Glomerular endothelial cell (primary cell): ENCODE results near the gene FAM47E. TPM values are rescaled to one million over a fixed set of nuclear protein-coding genes. Genes with fewer than 3 reads are reported as not detected.
A peak's percentile ranks its signal among the peaks of the same experiment; 100 is the strongest.

Experiments used
- DNase-seq: peaks from one replicate; pipeline ENCODE4 v3.0.0-alpha.2; 2011; ENCODE audit warnings: low read depth, low spot score; ENCODE audit errors: extremely low read depth
- total RNA-seq: library from RNA; depleted of rRNA; stranded (reverse); fragments of >200 nt; gene quantifications from 2 replicates; pipeline ENCODE4 v1.2.3, GENCODE V29; 2015

FAM47E gene, protein sequence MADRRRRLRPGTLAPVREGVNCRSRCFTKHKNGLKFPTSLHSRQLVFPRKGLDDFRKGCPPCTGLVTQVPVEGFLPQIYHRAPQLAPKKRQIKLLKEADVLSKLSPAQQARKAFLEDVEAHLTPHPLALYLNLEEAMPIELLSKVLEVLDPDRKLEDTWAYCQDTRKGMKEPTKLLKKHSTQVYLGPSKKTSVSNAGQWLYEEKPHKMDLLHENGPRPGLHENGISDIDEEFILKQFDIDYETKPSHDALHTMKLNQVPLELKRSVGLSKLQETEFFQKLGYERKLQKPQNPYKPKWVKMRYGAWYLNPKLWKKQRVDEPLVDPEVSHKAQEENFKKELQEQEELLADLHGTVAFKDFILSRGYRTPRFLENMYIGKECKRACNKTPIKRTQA
- 0.44 TPM in 1 of 2 replicates, not detected in the other for total RNA-seq

DNA sequence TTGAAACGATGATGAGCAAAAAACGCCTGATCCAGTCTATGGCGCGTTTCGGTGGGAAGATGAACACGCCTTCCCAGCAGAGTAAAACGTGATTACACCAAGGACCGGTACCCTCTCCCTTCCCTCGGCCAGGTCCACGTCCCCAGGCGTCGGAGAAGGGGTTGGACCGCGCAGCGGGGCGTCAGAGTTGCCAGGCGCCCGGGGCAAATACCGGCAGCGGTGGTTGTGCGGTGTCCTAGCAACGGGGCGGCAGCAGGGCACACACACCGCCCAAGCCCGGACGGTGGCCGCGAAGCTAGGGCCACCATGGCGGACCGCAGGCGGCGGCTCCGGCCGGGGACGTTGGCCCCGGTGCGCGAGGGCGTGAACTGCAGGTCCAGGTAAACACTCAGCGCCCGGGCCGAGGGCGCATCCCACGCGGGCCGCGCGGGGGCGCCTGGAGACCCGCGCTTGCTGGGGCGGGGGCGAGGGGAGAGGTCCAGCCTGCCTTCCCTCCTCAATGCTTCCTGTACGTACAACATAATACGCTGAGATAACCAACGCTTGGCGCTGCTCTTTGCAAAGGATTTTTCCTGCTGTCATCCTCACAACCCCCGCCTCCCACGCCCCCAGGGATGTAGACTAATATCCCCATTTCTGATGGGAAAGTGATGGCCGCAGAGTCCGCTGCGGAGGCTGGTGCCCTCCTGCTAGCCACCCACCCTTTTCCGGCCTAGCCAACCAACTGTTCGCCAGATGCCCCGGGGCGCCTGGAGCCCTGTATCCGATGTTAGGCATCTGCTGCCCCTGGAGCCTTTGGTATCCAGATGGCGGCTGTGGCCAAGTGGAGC lies at the start of gene FAM47E:
Gene FAM47E (plus strand): TSS at position 281 of the 830 bp plus-strand sequence. CDS start 26 bp downstream, at position 307.
- DNase-seq: no peak

DNA sequence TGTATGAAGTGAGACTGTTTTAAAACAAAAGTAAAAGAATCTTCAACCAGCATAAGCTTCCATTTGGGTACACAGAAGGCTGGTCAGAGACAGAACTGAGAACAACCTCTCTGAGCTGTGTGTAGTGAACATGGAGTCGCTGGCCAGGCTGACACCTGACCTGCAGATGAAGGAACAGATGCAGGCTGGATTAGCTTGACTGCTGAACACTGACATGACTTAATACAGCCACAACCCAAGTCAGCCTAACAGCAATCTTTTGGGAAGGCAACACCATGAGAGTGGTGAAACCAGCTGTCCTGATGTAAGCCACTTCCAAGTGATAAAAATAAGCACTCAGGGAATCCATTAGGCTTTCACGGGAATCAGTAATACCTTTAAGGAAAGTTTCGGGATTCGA lies 48.0 kb upstream of the FAM47E start:
- no peak for DNase-seq

DNA sequence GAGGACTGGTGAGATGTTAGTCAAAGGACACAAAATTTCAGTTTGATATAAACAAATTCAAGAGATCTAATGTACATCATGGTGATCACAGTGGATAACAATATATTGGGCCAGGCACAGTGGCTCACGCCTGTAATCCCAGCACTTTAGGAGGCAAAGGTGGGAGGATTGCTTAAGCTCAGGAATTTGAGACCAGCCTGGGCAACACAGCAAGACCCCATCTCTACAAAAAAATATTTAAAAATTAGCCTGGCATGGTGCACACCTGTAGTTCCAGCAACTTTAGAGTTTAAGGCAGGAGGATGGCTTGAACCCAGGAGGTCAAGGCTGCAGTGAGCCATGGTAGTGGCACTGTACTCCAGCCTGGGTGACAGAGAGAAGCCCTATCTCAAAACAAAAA lies 46.6 kb upstream of the FAM47E start:
- DNase-seq: no peak

DNA sequence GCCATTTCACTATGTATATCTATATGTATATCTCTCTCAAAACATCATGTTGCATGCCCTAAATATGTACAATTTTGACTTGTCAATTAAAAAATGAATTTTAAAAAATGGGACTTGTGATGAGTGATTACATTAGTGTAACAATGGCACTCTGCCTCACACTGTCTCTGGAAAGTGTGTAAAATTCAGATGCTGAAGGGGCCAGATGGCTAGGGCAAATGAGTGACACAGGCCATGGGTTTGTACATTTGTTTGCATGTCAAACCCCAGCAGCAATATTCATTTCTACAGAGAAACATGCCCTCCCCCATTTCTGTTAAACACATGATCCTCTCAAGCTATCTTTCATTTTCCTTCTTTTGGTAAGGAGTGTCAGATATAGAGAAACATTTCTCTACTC lies 46.0 kb upstream of the FAM47E start:
- no peak for DNase-seq

DNA sequence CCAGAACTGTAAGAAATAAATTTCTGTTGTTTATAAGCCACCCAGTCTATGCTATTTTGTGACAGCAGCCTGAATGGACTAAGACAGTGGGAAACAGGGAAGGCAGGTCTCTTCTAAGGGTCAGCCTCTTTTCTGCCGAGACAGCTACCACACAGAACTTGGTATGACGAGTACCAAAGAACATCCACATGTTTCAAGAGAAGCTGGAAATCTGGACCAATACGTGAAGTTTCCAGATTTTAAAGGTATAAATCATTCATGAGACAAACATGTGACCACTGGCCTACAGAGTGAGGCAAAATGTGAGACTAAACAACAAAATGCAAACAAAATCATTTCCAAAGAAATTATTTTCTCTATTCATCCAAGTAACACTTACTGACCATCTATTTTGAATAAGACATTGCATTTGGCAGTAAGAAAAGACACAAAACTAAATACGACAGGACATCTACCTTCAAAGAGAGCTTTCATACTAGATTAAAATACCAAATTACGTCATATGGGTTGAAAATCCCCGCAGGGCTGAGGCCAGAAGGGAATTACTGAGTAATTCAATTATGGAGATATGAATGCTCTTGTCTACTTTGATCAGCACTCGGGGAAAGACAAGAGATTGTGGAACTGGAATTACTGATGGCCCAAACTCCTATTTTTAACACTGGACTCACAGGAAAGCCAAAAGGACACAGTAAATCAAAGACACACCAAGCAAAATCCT lies 45.1 kb upstream of the FAM47E start:
- DNase-seq: no peak

DNA sequence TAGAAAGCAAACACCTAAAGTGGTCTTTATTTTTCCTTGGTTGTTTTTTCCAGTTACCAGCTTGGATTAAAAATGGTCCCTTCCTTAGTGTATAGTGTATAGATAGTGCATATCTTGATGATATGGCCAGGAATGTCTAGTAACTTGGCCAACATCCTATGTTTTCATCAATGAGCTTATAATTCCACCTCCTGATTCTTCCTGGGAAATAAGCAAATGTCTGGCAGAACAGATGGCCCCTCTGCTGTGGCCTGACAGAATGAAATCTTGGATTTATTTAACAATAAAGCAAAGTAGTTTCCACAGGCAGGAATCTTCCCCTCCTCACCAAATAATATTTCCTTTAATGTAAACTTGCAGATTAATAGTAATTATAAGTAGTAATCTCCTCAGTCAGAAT lies 44.0 kb upstream of the FAM47E start:
- DNase-seq: no peak

DNA sequence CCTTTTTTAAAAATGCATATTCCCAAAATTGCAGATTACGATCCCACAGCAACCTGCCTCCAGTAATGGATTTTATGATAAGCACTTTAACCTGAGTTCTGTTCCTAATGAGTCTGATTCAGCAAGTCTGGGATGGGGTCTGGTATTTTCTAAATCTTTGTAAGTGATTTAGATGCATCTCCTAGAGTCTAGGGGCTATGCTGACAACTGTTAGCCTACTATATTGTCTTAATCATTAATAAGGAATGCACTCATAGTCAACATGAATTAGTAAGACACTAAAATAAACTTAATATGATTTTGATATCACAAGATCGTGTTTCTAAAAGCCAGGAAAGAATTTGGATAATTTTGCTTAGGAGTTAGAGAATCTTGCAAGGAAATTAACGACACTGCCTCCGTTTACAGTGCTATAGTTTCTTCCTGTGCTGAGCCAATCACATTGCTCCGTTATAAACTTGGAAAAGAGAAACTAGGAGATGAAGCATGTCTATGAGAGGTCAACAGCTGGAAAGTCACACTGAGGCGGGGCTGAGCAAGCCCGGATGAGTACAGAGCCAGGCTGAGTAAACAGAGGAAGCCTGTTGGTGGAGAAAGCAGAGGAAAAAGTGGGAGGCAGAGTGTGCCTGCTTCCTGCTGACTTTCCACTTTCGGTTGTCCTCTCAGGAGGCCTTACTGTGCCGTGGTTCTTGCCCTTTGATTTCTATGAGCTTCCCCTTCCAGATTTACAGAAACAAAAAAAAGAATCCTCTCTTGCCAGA lies 43.3 kb upstream of the FAM47E start:
- peak; percentile 84 for DNase-seq

DNA sequence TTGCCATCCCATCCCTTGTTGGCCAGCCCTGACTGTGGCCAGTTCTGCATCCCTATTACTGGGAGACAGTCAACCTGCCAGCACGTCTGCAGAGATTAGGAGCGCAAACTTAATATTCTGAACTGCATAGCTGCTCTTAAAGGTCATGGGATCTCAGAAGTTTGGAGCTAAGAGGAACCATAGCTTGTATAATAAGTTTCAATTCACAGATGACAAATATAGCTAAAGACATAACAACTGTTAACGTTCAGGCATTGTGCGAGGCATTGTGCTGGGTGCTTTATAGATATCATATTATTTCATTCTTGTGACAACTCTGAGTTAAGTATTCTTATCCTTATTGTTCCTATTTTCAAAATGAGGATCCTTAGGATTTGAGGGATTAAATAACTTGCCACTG lies 41.6 kb upstream of the FAM47E start:
- no peak for DNase-seq

DNA sequence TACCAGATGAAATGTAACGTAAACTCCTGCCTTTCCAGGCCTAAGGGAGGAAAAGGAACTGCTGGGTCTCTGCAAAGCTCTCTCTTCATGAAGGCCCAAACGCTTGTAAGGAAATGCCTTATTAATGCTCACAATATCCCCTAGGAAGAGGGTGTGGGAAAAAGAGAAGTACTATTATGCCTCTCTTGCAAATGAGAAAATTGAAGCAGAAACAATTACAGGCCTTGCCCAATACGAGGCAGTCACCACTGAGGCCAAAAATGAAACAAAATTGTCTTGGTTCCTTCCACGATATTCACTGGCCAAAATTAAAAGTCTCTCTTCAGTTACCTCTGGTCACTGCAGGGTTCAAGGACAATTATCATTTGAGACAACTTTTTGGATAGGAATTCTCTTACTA lies 41.1 kb upstream of the FAM47E start:
- DNase-seq: no peak

DNA sequence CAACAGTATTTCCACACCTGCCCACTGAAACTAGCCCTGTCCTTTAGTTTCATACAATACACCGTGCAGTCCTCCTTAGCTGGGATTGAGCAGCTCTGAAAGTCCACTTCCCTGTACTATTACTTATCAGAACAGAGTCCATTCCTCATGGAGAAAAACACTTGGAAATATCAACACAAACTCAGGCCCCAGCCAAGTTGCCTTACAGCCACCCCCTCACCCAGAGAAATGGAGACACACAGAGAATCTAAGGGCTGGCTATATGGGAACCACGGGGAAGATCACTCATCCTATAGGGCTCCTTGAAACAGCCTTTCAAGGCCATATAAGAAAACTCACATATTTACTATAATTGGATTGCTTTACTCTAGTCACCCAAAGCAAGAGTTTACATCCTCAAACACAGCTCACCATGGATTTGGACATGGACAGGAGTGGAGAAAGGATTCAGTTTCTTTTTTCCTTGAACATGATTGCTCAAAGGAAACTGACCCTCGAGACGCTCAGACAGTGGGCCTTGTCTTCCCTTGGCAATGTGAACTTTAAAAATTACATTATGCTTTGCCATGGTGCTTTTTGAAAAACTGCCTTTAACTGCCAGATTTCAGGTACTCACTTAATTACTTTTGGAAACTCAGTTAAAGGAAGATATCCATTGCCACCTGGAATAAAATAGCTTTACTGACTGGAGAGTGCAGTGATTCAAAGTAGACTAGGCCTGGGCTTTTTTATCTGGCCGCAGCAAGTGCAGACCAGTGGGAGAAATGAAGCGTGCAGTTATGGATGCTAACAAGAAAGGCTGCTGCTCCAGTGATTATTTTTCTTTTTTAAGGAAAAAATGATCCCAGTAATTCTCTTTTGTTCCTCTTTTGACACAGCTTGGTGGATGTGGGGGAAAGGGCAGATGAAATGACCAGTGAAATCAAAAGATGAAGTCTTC lies 39.5 kb upstream of the FAM47E start:
- DNase-seq: no peak

DNA sequence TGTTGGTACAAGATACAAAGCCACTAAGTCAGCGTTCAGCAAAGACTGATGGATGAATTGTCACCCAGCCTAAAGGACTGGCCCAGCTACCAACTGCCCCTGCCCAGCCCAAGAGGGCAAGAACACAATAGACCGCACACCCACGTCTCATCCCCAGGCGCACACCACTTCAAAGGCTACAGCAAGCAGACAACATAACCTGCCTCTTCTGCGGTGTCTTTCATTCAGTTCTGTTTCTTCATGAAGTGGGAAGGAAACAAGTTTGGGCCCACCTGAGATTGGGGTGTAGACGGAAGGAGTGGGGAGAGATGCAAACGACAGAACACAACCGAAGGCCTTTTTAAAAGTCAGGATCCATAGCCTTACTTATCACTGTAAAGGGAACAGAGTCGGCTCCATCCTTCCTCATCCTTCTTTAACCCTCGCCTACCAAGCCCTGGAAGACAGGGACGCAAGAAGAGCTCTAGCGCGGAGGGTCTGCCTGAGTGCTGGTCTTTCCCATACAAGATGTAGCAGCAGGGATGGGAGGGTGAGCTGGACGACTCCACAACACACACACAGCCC lies 38.6 kb upstream of the FAM47E start:
- DNase-seq: no peak

DNA sequence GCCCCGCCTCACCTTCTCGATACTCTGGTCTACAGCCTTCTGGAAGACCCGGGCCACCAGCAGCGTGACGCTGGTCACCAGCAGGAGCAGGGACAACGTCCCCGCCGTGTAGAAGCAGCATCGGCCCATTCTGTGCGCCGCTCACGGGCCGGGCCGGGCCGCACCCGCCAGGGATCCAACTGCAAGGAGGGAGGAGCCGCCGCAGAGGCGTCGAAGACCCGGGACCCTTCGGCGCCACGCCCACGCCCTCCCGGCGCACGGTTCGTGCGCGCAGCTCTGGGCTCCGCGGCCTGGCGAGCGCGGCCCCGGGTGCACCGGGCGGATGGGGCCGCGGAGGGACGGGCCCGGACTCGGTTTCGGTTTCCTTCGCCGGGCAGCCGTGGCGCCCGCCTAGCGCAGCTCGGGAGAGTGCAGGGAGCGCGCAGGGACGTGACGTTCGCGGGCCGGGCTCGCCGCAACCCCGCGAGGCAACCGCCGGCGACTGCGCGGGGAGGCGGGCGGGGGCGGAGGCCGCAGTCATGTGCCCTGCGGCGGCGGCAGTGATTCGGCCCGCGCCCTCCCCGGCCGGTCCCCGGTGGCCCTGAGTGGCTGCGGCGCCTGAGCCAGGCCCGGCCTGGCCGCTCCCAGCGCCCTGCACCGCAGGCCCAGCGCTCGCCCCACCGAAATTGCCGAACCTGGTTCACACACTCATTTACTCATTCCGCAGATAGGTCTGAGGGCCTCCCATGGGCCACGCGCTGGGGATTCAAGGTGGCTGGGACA lies 37.9 kb upstream of the FAM47E start, which contains the start of gene SCARB2:
Gene SCARB2 (minus strand): TSS at position 410 of the 762 bp plus-strand sequence. CDS start 281 bp downstream, at position 129.
- no peak for DNase-seq

DNA sequence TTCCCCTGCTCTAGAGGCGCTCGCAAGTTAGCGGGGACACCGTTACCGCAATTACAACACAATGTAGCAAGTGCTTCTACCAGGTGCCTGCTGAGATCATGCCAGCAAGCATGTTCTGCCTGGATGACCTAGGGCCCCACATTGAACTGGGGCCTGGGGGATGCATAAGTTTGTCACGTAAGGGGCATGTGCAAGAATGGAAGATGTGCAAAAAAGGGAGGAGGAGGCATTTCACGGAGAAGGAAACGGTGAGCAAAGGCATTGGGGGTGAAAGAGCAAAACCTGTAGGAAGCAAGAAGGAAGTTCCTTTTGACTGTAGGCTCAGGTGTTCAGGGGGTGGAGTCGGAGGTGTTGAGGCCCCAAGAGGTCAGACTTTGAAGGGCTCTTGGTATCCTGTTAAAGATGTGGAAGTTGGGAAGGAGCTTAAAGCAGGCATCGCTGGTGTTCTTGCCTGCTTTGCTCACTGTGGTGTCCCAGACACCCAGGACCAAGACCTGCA lies 37.3 kb upstream of the FAM47E start:
- DNase-seq: no peak

DNA sequence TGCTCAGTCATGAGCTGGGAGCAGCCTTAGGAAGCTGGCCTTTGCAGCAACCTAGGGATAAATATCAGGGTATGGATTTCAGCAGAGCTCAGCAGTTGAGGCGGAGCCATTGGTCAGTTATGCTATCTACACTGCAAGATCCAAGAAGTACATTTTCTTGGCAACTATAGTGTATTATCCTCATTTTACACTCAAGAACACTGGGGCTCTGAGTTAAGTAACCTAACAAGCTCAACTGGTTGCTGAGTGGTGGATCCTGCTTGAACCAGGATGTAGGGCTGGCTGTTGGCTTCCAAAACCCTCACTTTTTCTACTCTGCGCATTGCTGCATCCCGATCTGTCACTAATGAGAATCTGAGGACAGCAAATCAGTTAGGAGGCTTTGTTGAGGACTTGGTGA lies 36.4 kb upstream of the FAM47E start:
- DNase-seq: no peak

DNA sequence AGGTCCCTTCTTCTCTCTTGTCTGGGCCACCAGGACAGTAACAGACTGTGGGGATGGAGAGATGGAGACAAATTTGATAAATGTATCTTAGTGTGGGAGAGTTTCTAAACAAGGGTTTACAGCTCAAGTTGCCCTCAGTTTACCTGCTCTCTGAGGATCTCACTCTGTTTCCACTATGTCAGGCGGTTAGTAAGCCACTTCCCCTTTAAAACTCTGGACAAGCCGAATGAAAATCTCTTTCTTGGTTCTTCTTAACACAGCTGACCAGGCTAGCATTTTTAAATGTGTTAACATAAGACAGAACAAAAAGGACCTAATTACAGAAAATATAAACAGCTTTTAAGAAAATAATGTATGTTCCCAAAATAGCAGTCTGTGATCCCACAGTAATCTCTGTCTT lies 35.0 kb upstream of the FAM47E start:
- no peak for DNase-seq

DNA sequence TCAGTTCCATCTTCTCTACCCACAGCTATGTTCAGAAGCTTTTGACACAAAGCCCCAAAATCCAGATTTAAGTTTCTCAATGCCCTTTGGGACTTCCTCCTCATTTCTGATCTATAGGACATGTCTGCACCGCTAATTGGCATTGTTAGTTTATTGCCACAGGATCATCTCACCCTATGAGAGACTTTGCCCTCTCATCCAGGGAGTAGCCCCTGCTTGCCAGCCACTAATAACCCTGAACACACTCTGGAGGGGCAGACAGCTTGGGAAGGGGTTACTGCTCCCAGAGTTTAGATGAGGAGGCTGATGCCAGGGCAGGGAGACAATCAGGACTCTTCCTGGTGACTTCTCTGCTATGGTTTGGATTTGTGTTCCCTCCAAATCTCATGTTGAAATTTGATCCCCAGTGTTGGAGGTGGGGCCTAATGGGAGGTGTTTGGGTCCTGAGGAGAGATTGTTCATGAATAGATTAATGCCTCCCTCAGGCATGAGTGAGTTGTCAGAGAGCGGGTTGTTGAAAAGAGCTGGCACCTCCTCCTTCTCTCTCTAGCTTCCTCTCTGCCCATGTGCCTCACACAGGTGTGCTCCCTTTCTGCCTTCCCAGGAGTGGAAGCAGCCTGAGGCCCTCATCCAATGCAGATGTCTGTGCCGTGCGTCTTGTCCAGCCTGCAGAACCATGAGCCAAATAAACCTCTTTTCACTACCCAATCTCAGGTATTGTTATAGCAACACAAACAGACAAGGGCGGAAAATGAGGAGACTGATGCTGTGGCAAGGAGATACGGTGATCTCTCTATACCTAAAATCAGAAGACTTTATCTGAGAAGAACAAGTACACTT lies 34.3 kb upstream of the FAM47E start:
- DNase-seq: no peak
